Urothelium cell line (cell line): Measurements from ENCODE around the gene IRX4.

ENCODE experiments used
- DNase-seq: peaks from one replicate; pipeline ENCODE4 v3.0.0; 2011; ENCODE audit warnings: low spot score, mixed read lengths
- FAIRE-seq: peaks from 2 replicates; lab custom pipeline; 2011; peaks lifted over from hg19 to GRCh38; lab: Jason Lieb, UNC

The IRX4 gene

GRCh38 chr5:1914471-1914870 lies 31.7 kb upstream of the IRX4 start:
- no peak for FAIRE-seq
- no peak for DNase-seq

GRCh38 chr5:1913578-1913977 lies 30.9 kb upstream of the IRX4 start:
- no peak for DNase-seq
- FAIRE-seq: no peak

DNA sequence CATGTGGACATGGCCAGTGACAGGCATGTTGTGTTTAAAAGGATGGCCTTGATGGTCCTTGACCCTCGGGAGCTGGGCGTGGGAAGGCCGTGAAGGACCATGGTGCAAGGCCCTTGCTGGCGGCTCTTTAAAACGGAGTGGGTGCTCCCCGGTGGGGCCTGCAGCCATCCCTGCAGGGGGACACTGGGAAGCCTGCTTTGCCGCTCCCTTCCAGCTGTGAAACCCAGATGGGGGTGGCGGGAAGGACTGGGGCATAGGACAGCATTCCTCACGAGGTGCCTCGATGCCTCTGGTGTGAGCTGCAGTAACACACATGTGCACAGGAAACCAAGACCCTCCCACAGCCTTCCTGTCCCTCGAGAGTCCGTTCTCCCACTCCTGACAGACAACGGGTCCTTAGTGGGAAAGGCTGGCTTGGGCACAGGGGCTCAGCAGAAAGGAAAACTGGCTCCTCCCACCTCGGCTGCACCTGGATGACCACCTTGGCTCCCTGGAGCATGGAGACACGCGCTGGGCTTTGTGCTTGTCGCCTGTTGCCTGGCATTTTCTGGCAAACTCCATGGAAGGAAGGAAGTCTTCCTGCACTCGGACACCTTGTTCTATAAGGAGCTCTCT lies 30.3 kb upstream of the IRX4 start:
- no peak for DNase-seq
- no peak for FAIRE-seq

GRCh38 chr5:1911773-1912235 lies 29.1 kb upstream of the IRX4 start:
- no peak for DNase-seq
- FAIRE-seq: no peak

DNA sequence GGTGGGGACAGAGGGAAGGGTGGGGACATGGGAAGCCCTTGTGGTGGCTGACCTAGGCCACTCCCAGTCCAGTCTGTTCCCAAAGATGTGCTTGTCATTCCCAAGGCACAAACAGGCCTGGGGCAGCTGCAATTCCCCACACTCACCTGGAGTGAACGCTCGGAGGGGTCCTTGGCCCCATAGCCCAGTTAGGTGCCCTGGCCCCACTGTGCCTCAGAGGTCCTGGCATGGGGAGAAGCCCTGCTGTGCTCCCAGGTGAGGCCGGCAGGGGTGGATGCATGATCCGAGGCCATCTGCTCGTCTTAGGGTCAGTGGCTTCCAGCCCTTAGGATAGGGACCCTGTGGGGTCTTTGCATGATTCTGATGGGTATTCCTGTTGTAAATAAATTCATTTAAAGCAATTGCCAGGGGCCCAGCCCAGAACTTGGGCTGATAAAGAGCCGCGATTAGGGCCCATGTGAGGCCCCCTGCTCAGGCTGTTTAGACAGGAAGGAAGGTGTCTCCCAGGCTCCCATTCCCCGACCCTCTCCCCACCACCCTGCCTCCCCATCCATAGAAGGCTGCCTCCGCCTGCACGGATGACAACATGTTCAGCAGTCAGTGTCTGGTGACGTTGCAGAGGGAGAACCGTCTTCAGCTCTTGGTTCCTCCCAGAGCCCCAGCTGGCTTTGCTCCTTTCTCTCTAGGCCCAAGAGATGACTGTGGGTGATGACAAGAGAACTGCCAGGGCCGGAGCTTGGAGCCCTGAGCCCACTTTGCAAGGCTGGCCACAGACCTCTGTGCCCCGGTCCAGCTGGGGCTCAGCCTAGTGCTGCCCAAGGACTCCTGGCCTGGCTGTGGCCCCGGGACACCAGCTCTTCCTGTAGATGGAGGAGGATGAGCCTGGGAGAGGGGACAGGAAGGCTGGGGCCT lies 28.4 kb upstream of the IRX4 start:
- DNase-seq (no peak), FAIRE-seq (no peak)

- no peak for FAIRE-seq
- no peak for DNase-seq
Measured at GRCh38 chr5:1910081-1910760, 27.5 kb upstream of the IRX4 start.

- FAIRE-seq: no peak
- DNase-seq: no peak
Measured at GRCh38 chr5:1909346-1909985, 26.7 kb upstream of the IRX4 start.

- DNase-seq: no peak
- FAIRE-seq: no peak
Measured at GRCh38 chr5:1908931-1909330, 26.2 kb upstream of the IRX4 start.

DNA sequence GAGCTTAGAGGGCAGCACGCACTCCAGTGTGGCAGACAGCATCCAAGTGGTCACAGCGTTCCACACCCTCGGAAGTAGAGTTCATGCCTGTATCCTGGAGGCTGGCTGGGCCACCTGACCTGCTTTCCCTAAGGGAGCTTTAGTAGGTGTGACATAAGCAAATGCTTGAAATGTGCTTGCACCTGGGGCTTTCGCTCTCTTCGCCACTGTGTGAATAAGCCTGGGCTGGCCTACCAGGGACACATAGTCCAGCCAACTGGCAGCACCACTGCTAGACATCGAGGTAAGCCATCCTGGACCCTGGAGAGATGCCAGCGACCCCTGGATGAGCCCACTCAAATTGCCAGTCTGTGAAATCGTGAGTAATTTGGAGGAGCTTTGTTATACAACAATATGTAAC lies 24.9 kb upstream of the IRX4 start:
- no peak for FAIRE-seq
- DNase-seq: no peak

- DNase-seq (no peak), FAIRE-seq (no peak)
Measured at GRCh38 chr5:1905108-1905507, 22.4 kb upstream of the IRX4 start.

DNA sequence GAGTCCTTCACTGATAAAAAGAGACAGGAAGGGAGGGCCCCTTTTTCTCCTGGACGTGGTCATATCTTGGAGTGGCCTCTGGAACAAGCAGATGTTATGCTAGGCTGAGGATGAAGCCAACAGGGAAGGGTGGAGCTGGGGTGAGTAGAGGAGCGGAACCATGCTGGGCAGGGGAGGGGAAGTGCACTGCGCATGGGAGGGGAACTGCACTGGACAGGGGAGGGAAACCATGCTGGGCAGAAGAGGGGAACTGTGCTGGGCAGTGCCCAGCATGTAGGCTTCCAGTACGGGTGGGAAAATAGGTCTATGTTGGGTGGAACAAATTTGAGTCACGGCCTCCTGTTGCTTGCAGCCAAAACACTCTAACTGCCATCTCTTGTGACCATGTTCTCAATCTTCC lies 19.3 kb upstream of the IRX4 start:
- no peak for DNase-seq
- FAIRE-seq: no peak

GRCh38 chr5:1901061-1901460 lies 18.3 kb upstream of the IRX4 start:
- FAIRE-seq (no peak), DNase-seq (no peak)

- DNase-seq (no peak), FAIRE-seq (no peak)
Measured at GRCh38 chr5:1899201-1899600, 16.5 kb upstream of the IRX4 start.

GRCh38 chr5:1897816-1898450 lies 15.2 kb upstream of the IRX4 start:
- no peak for DNase-seq
- FAIRE-seq: no peak

DNA sequence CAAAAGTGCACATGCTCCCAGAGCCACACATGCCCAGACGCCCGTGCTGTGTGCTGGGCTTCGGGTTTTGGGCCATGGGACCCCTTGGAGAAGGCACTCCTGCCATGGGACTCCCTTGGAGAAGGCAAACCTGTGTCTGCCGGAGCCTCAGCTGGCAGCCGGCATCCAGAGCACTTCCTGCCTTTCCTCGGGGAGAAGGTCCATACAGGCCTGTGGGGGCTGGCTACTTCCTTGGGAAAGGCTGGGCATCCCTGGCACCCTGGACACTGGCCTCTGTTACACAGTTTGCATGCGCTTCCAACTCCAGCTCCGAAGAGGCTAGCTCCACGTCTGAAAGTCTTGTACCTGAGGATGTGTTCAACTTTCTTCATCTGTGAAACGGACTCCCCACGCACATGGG lies 14.7 kb upstream of the IRX4 start:
- FAIRE-seq (no peak), DNase-seq (no peak)

- no peak for DNase-seq
- FAIRE-seq: no peak
Measured at GRCh38 chr5:1896602-1897376, 14.1 kb upstream of the IRX4 start.

- no peak for FAIRE-seq
Measured at GRCh38 chr5:1895739-1896420, 13.2 kb upstream of the IRX4 start.

GRCh38 chr5:1894243-1894642 lies 11.5 kb upstream of the IRX4 start:
- no peak for DNase-seq
- FAIRE-seq: no peak

More at GRCh38 chr5:1895739-1896420, 13.2 kb upstream of the IRX4 start:
- DNase-seq: no peak

DNA sequence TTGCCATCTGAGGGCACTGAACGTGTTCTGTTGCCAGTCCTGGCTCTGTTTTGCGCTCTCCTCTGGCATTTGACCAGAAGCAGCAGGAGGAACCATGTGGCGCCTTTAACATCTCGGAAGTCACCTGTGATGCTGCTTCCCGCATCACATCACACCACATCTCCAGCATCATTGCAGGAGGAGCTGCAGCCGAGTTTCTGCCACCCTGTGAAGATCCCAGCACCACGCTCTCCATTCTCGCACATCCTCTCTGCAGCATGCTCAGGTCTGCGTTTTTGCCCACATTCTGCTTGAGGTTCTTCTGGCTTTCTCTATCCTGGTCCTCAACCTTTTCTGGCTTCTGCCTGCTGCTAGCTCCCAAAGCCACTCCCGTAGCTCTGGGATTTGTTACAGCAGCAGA lies 11.0 kb upstream of the IRX4 start:
- FAIRE-seq: no peak
- DNase-seq: no peak
